Loucy (cell line): ENCODE measurements around the gene KIZ.

Experiments
- CTCF ChIP-seq: fragments of 200-600 bp; sonication (generic); conservative IDR thresholded peaks from 2 replicates; pipeline ENCODE4 v1.5.1; 2014; ENCODE audit warnings: mild to moderate bottlenecking, antibody characterized with exemption, low read length
- EZH2phosphoT487 ChIP-seq: fragments of 200-600 bp; IDR thresholded peaks from 2 replicates; pipeline ENCODE4 v1.6.1; 2018; ENCODE audit warnings: antibody characterized with exemption, mild to moderate bottlenecking, moderate library complexity, borderline replicate concordance

GRCh38 chr20:21100578-21101452 is 25.1 kb upstream of the KIZ start:
- TF ChIP-seq CTCF = no peak
- TF ChIP-seq EZH2phosphoT487 = no peak
